Activated gamma-delta T cell treated with Interleukin-2 at 50 U/mL for 16 hours (primary cell): ENCODE data around the gene TBX2.
"Not testable (repeated sequence)": the region's sequence is repeated elsewhere in the genome, so short reads cannot be mapped to it uniquely, and the experiment has no call there.

Source experiments
- DNase-seq: peaks from one replicate; pipeline ENCODE4 v3.0.0-alpha.2; 2020

Gene TBX2

DNA sequence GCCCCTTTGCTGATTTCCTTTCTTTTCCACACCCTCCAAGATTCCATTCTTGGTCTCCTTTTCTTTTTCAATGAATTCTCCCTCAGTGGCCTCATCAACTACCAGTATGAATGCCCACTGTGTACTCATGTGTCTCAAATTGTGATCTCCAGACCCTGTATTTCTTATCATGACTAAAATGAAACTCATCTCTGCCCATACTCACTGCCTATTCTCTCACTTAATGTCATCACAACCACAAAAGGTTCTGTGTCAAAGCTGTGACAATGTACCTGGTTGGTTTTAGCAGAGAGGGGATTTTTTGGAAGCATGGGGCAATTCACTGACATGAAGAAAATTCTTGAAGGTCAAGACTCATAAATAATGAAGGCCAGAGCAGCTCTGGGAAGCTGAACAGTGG, 41.1 kb downstream of the TBX2 start:
- no peak for DNase-seq

- DNase-seq: not testable (repeated sequence)
Observed at GRCh38 chr17:61441507-61441906, 41.9 kb downstream of the TBX2 start.

GRCh38 chr17:61442136-61442775, 42.6 kb downstream of the TBX2 start:
- no peak for DNase-seq

- no peak for DNase-seq
Observed at GRCh38 chr17:61442878-61443474, 43.3 kb downstream of the TBX2 start.

DNA sequence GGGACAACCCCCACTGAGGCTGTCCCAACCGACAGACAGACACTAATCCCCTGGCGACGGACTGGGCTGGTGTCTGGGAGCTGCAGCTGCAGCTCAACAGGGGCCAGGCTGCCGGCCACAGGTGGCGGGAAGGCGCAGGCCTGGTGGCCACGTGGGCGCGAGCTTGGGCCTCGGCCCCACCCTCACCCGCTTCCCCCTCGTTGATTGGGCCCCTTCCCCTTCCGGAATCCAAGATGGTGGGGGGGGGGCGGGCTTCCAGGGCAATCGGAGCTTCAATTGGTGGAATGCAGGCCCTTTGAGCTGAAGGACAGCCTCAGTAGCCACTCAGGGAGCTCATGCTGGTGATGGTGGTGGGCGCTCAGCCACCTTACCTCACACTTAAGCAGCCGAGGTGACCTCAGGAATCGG, 43.8 kb downstream of the TBX2 start:
- DNase-seq: no peak

GRCh38 chr17:61444075-61444474, 44.4 kb downstream of the TBX2 start:
- no peak for DNase-seq

GRCh38 chr17:61444831-61445230, 45.2 kb downstream of the TBX2 start:
- no peak for DNase-seq

- no peak for DNase-seq
Observed at GRCh38 chr17:61447358-61447757, 47.7 kb downstream of the TBX2 start.

- no peak for DNase-seq
Observed at GRCh38 chr17:61448042-61448441, 48.4 kb downstream of the TBX2 start.

DNA sequence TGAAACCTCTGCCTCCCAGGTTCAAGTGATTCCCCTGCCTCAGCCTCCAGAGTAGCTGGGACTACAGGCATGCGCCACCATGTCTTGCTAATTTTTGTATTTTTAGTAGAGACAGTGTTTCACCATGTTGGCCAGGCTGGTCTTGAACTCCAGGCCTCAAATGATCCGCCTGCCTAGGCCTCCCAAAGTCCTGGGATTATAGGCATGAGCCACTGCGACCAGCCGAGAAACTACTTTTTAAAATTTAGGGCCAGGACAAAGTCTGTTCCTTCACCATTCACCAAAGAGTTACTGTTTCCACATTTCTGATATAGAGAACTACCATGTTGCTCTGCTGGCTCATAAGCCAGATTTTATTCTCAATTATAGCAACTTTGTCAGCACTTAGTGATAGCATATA, 49.5 kb downstream of the TBX2 start:
- DNase-seq: not testable (repeated sequence)

DNA sequence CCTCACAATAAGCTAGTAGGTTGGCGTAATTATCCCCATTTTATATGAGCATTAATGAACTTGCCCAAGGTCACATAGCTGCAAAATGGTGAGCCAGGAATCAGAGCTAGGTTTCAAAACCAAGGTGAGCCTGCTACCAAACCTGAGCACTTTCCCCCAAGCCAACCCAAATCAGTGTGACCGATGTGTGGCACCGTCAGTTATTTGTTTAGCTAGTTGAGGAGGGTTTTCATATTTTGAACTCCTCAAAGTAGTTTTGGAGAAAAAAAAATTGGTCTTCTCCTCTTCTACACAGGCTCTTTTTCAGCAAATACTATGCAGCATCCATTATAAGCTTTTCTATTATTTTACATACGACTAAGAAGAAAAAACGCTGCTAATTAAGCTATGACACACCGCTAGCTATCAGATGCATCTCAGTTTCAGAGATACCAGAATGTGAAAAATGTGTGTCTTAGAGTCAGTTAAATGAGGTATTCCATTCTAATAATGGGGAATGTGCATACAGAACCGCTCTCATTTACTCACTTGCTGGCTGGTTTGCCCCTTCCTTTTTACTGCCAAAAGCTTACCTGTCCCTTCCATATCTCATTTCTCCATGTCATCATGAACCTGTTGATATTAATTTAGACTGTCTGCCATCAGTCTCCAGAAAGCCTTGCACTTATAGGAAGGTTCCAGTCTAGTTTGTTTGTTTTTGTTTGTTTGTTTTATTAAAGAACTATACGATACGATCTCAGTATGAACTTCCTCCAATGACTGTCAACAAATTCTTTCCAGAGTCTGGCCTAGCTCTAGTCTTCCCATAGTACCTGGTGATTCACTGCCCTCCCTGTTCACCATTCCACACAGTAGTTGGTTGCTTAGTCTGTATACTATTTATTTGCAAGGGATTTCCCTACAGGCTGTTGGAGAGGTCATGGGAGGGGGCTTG, 50.3 kb downstream of the TBX2 start:
- no peak for DNase-seq

GRCh38 chr17:61450641-61451537, 51.2 kb downstream of the TBX2 start:
- no peak for DNase-seq

GRCh38 chr17:61451538-61452300, 52.1 kb downstream of the TBX2 start:
- DNase-seq: no peak

- DNase-seq: no peak
Observed at GRCh38 chr17:61452301-61453290, 53.0 kb downstream of the TBX2 start, which contains the start of gene TBX4. Gene TBX4, plus strand, starts transcription at chr17:61452422. Its CDS starts 4,069 bp downstream, at chr17:61456491.

DNA sequence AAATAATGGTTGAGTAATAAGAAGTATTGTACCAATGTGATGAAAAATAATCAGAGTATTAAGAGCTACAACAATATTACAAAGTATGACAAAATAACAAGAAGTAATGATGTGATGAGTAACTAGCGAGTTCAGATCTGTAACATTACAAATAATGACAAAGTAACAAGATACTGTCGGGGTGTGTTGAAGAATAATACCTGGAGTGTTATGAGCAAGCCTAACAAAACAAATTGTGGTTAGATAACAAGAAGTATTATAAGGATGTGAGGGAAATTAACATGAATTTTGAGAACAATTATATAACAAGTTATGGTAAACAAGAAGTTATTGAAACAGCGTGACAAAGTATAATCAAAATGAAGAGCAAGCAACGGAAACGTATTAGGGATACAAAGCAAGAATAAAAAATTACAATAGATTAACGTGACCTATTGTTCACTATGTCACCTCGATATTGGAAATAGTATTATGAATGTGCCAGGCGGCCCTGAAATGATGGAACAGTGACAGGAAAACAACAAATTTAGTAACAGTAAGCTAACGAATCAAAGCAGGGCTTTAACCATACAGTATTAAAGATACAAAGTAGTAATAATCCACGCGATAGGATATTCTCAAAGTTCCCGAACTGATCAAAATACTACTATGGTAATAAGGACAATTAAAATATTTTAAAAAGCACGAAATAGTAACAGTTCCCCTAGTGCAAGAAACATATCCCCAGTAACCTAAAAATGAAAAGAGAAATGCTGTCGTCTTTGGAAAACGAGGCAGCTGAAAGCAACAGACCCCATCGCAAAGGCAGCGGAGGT, 54.1 kb downstream of the TBX2 start:
- DNase-seq: no peak

GRCh38 chr17:61454381-61455323, 55.0 kb downstream of the TBX2 start:
- no peak for DNase-seq

- DNase-seq: no peak
Observed at GRCh38 chr17:61455324-61456060, 55.8 kb downstream of the TBX2 start.
